ENCODE results near the gene ZGRF1.

GRCh38 chr4:112511803-112512118, 124.9 kb downstream of the ZGRF1 start:
- TF ChIP-seq ELF4 (IDR thresholded peaks at IDR 0.05): no peak
- no peak for TF ChIP-seq NFRKB (IDR thresholded peaks at IDR 0.05)

All from HEK293T (cell line).